Measurements from ENCODE around the gene TTBK2. TPM values are rescaled to one million over a fixed set of nuclear protein-coding genes. Genes with fewer than 3 reads are reported as not detected.

Gene TTBK2
- total RNA-seq, 1 experiment from 2014 or later: 10.6 TPM

GRCh38 chr15:42729409-42729808 lies 191.2 kb downstream of the TTBK2 start:
- Histone ChIP-seq H2BK15ac (ENCODE audit: low read depth, low read length) (no peak overlapping the region), H3K4me1 (ENCODE audit: insufficient read depth, low read length) (no peaks in the 10 kb centered on the region), H3K14ac (ENCODE audit: insufficient read depth, low read length) (no peak overlapping the region), H3K27ac (ENCODE audit: insufficient read length, low read depth, low read length) (no peak overlapping the region), H2AFZ (ENCODE audit: low read length) (no peak overlapping the region), H3K23ac (ENCODE audit: insufficient read length, low read depth, low read length) (no peak overlapping the region), H2BK5ac (ENCODE audit: insufficient read length, low read length) (no peak overlapping the region), H3K27me3 (ENCODE audit: insufficient read depth, low read length) (no peaks in the 10 kb centered on the region), H3K79me2 (ENCODE audit: insufficient read depth, low read length) (no peaks in the 10 kb centered on the region), H3K18ac (ENCODE audit: insufficient read length, low read depth, low read length) (no peak overlapping the region), H2AK5ac (ENCODE audit: insufficient read length, low read length) (no peak overlapping the region), H3K56ac (ENCODE audit: insufficient read length, low read depth, low read length) (no peak overlapping the region), H4K8ac (replicated peaks; ENCODE audit: insufficient read length, low read depth, low read length) (no peak overlapping the region), H2BK12ac (ENCODE audit: insufficient read length, low read depth, low read length) (no peak overlapping the region), H3K9ac (ENCODE audit: extremely low read depth, insufficient read length, low read length) (no peak overlapping the region), H4K5ac (ENCODE audit: insufficient read length, low read depth, low read length) (no peak overlapping the region), H3K23me2 (ENCODE audit: insufficient read length, low read depth, low read length, poor library complexity, severe bottlenecking) (no peaks in the 10 kb centered on the region), H4K91ac (ENCODE audit: insufficient read length, low read depth, low read length) (no peak overlapping the region), H3K9me3 (ENCODE audit: control insufficient read depth, low read depth, low read length) (no peaks in the 10 kb centered on the region), H3K4ac (ENCODE audit: low read depth, low read length) (no peak overlapping the region), H2BK20ac (ENCODE audit: low read depth, low read length, poor library complexity, severe bottlenecking) (no peak overlapping the region), H3K4me2 (ENCODE audit: insufficient read depth, insufficient read length, low read length) (no peak overlapping the region), H3T11ph (ENCODE audit: low read length) (no peak overlapping the region), H3K79me1 (ENCODE audit: insufficient read depth, low read depth, low read length, poor library complexity, severe bottlenecking) (no peaks in the 10 kb centered on the region), H2BK120ac (ENCODE audit: low read depth, low read length, poor library complexity, severe bottlenecking) (no peak overlapping the region), H4K20me1 (ENCODE audit: control insufficient read depth, insufficient read depth, insufficient read length) (no peaks in the 10 kb centered on the region)
- peaks cover 37 to 89% (median 83%) of the 10 kb centered on the region in 3 experiments for H3K36me3 Mint-ChIP-seq (ENCODE audit: insufficient read depth in 1 of 3, low read depth in 3 of 3)
- WGBS (ENCODE audit: extremely low coverage, insufficient read length, low lambda C conversion rate): no CpG with 5 or more reads among the region's 7 CpGs
- TF ChIP-seq CTCF (conservative IDR thresholded peaks at IDR 0.05): no peak
- no peak for DNase-seq
- H3K4me1 Mint-ChIP-seq: peaks cover 5 to 18% of the 10 kb centered on the region in 2 experiments; a peak in 2 of 4 replicates
- H3K4me3 Mint-ChIP-seq: no peak overlapping the region
- no peaks in the 10 kb centered on the region for H3K9me3 Mint-ChIP-seq
- H3K27ac Mint-ChIP-seq: no peak overlapping the region; a peak in 1 of 7 replicates
- no peaks in the 10 kb centered on the region for H3K27me3 Mint-ChIP-seq (ENCODE audit: low read depth)

All from H9 (cell line).